Measurements from ENCODE around the gene NDUFAF7. TPM values are rescaled to one million over a fixed set of nuclear protein-coding genes. Genes with fewer than 3 reads are reported as not detected.
"Not testable (repeated sequence)": the region's sequence is repeated elsewhere in the genome, so short reads cannot be mapped to it uniquely, and the experiment has no call there.

NDUFAF7 gene
- total and polyA plus RNA-seq, 9 donors = 11.3 to 17.9 (median 14.5) TPM

- H3K27ac ChIP-seq = no peak overlapping the region
- H3K4me3 ChIP-seq = no peak overlapping the region
- TF ChIP-seq EP300 (IDR thresholded peaks at IDR 0.05) (no peak), POLR2A (IDR thresholded peaks at IDR 0.05) (no peak), CTCF (IDR thresholded peaks at IDR 0.05) (no peak)
- WGBS, 3 donors = 84 to 90% (median 88%) methylated on average over 1 of the region's 1 CpG
- intact Hi-C loops (cut with DNase I) = no loop called here
- no peaks in the 10 kb centered on the region for H3K36me3 ChIP-seq
- no peaks in the 10 kb centered on the region for H3K27me3 ChIP-seq
- peaks cover 7% of the 10 kb centered on the region for H3K4me1 ChIP-seq (ENCODE audit: insufficient read depth)
- DNase-seq = no peak
- H3K9me3 ChIP-seq = peaks cover 0 to 7% of the 10 kb centered on the region in 2 donors
These were observed 29.7 kb upstream of the NDUFAF7 start for GRCh38 chr2:37201766-37202165.

- intact Hi-C loops (cut with DNase I) = no loop called here
- Histone ChIP-seq H3K27ac (no peak overlapping the region), H3K4me3 (no peak overlapping the region), H3K9me3 (peaks cover 0 to 10% of the 10 kb centered on the region in 2 donors), H3K27me3 (no peaks in the 10 kb centered on the region), H3K36me3 (no peaks in the 10 kb centered on the region), H3K4me1 (ENCODE audit: insufficient read depth) (peaks cover 2% of the 10 kb centered on the region)
- WGBS, 3 donors = 89 to 94% (median 90%) methylated on average over 2 of the region's 2 CpGs
- no peak for TF ChIP-seq EP300 (IDR thresholded peaks at IDR 0.05)
- TF ChIP-seq CTCF (IDR thresholded peaks at IDR 0.05) = no peak
- no peak for TF ChIP-seq POLR2A (IDR thresholded peaks at IDR 0.05)
- no peak for DNase-seq
These were observed 27.8 kb upstream of the NDUFAF7 start for GRCh38 chr2:37203708-37204107.

GRCh38 chr2:37205071-37205661 is 26.3 kb upstream of the NDUFAF7 start:
- peaks cover 3 to 12% of the 10 kb centered on the region in 2 donors for H3K9me3 ChIP-seq
- intact Hi-C loops (cut with DNase I); H3K4me3 ChIP-seq; H3K36me3 ChIP-seq; H3K27ac ChIP-seq; DNase-seq; H3K27me3 ChIP-seq; H3K4me1 ChIP-seq (ENCODE audit: insufficient read depth): not testable (repeated sequence)
- WGBS, 3 donors = 82 to 89% (median 83%) methylated on average over 8 of the region's 8 CpGs

- TF ChIP-seq POLR2A (IDR thresholded peaks at IDR 0.05) (no peak), CTCF (IDR thresholded peaks at IDR 0.05) (no peak), EP300 (IDR thresholded peaks at IDR 0.05) (no peak)
- no peak overlapping the region for H3K27ac ChIP-seq
- WGBS, 3 donors = 88 to 95% (median 93%) methylated on average over 5 of the region's 5 CpGs
- H3K4me3 ChIP-seq = no peak overlapping the region
- H3K9me3 ChIP-seq = peaks cover 3 to 12% of the 10 kb centered on the region in 2 donors
- H3K4me1 ChIP-seq (ENCODE audit: insufficient read depth) = no peaks in the 10 kb centered on the region
- no peaks in the 10 kb centered on the region for H3K36me3 ChIP-seq
- H3K27me3 ChIP-seq = no peaks in the 10 kb centered on the region
- DNase-seq = no peak
- intact Hi-C loops (cut with DNase I) = no loop called here
These were observed 25.6 kb upstream of the NDUFAF7 start for GRCh38 chr2:37205689-37206341.

- H3K4me1 ChIP-seq (ENCODE audit: insufficient read depth); H3K27ac ChIP-seq; DNase-seq; intact Hi-C loops (cut with DNase I); H3K36me3 ChIP-seq; H3K27me3 ChIP-seq; H3K4me3 ChIP-seq: not testable (repeated sequence)
- peaks cover 3 to 12% of the 10 kb centered on the region in 2 donors for H3K9me3 ChIP-seq
- 95 to 98% (median 96%) methylated on average over 2 of the region's 2 CpGs for WGBS, 3 donors
These were observed 24.7 kb upstream of the NDUFAF7 start for GRCh38 chr2:37206760-37207159.

Data from ovary (tissue), 9 donors.